Epithelial cell of esophagus (primary cell): ENCODE data around the gene ERAP2.
A peak's percentile ranks its signal among the peaks of the same experiment; 100 is the strongest.
"Not testable (repeated sequence)": the region's sequence is repeated elsewhere in the genome, so short reads cannot be mapped to it uniquely, and the experiment has no call there.

Experiments used
- DNase-seq: peaks from one replicate; pipeline ENCODE4 v3.0.0; 2010; ENCODE audit warnings: low read depth
- H3K4me3 ChIP-seq: 2 replicates; pipeline ENCODE4 v1.5.1; 2011; ENCODE audit warnings: mild to moderate bottlenecking, low read length, control low read depth
- CTCF ChIP-seq: IDR thresholded peaks from 2 replicates; pipeline ENCODE4 v1.5.1; 2011; ENCODE audit warnings: low read depth, mild to moderate bottlenecking, low read length, control low read depth, inconsistent platforms; ENCODE audit not compliant: insufficient read depth; ENCODE audit errors: missing control alignments

ERAP2 gene

GRCh38 chr5:96926276-96926675 lies 50.0 kb downstream of the ERAP2 start:
- no peak for DNase-seq
- TF ChIP-seq CTCF, result no peak
- no peak overlapping the region for H3K4me3 ChIP-seq

GRCh38 chr5:96927008-96927407 lies 50.7 kb downstream of the ERAP2 start:
- TF ChIP-seq CTCF, result no peak
- H3K4me3 ChIP-seq, result no peak overlapping the region
- peak; percentile 44 for DNase-seq

GRCh38 chr5:96928931-96929708 lies 52.8 kb downstream of the ERAP2 start:
- H3K4me3 ChIP-seq, result no peak overlapping the region

GRCh38 chr5:96930058-96930457 lies 53.8 kb downstream of the ERAP2 start:
- no peak for DNase-seq
- H3K4me3 ChIP-seq, result no peak overlapping the region
- TF ChIP-seq CTCF, result no peak

More at GRCh38 chr5:96928931-96929708, 52.8 kb downstream of the ERAP2 start:
- no peak for TF ChIP-seq CTCF
- DNase-seq, result no peak

GRCh38 chr5:96930589-96930988 lies 54.3 kb downstream of the ERAP2 start:
- DNase-seq, result no peak
- no peak overlapping the region for H3K4me3 ChIP-seq
- TF ChIP-seq CTCF, result no peak

- H3K4me3 ChIP-seq, DNase-seq: not testable (repeated sequence)
Observed at GRCh38 chr5:96931037-96931436, 54.7 kb downstream of the ERAP2 start.

GRCh38 chr5:96931605-96932004 lies 55.3 kb downstream of the ERAP2 start:
- no peak for TF ChIP-seq CTCF
- H3K4me3 ChIP-seq, result no peak overlapping the region
- no peak for DNase-seq
